Measurements from ENCODE around the gene TXNDC2. TPM values are rescaled to one million over a fixed set of nuclear protein-coding genes. Genes with fewer than 3 reads are reported as not detected.

The TXNDC2 gene
- total RNA-seq, 1 experiment from 2014 or later, result 0.28 TPM

GRCh38 chr18:9878095-9878494, 7.7 kb upstream of the TXNDC2 start:
- Mint-ChIP-seq H3K9me3 (no peaks in the 10 kb centered on the region), H3K36me3 (ENCODE audit: insufficient read depth in 1 of 3, low read depth in 3 of 3) (no peaks in the 10 kb centered on the region), H3K4me3 (no peak overlapping the region), H3K4me1 (peaks cover 9 to 14% of the 10 kb centered on the region in 2 experiments; a peak in 3 of 4 replicates), H3K27me3 (ENCODE audit: low read depth) (no peaks in the 10 kb centered on the region), H3K27ac (no peak overlapping the region)
- Histone ChIP-seq H3K4me1 (ENCODE audit: insufficient read depth, low read length) (no peaks in the 10 kb centered on the region), H3K9me3 (ENCODE audit: control insufficient read depth, low read depth, low read length) (no peaks in the 10 kb centered on the region), H2BK120ac (ENCODE audit: low read depth, low read length, poor library complexity, severe bottlenecking) (no peak overlapping the region), H3K14ac (ENCODE audit: insufficient read depth, low read length) (no peak overlapping the region), H2AK5ac (ENCODE audit: insufficient read length, low read length) (no peak overlapping the region), H2BK15ac (ENCODE audit: low read depth, low read length) (no peak overlapping the region), H2BK20ac (ENCODE audit: low read depth, low read length, poor library complexity, severe bottlenecking) (no peak overlapping the region), H4K5ac (ENCODE audit: insufficient read length, low read depth, low read length) (no peak overlapping the region), H3K9ac (ENCODE audit: extremely low read depth, insufficient read length, low read length) (no peak overlapping the region), H3K79me1 (ENCODE audit: insufficient read depth, low read depth, low read length, poor library complexity, severe bottlenecking) (no peaks in the 10 kb centered on the region), H3K79me2 (ENCODE audit: insufficient read depth, low read length) (no peaks in the 10 kb centered on the region), H3K23me2 (ENCODE audit: insufficient read length, low read depth, low read length, poor library complexity, severe bottlenecking) (no peaks in the 10 kb centered on the region), H4K91ac (ENCODE audit: insufficient read length, low read depth, low read length) (no peak overlapping the region), H3K18ac (ENCODE audit: insufficient read length, low read depth, low read length) (no peak overlapping the region), H2BK12ac (ENCODE audit: insufficient read length, low read depth, low read length) (no peak overlapping the region), H4K8ac (replicated peaks; ENCODE audit: insufficient read length, low read depth, low read length) (no peak overlapping the region), H2AFZ (ENCODE audit: low read length) (no peak overlapping the region), H2BK5ac (ENCODE audit: insufficient read length, low read length) (no peak overlapping the region), H3K4ac (ENCODE audit: low read depth, low read length) (no peak overlapping the region), H3K23ac (ENCODE audit: insufficient read length, low read depth, low read length) (no peak overlapping the region), H3K27ac (ENCODE audit: insufficient read length, low read depth, low read length) (no peak overlapping the region), H3K56ac (ENCODE audit: insufficient read length, low read depth, low read length) (no peak overlapping the region), H3K4me2 (ENCODE audit: insufficient read depth, insufficient read length, low read length) (no peak overlapping the region), H3T11ph (ENCODE audit: low read length) (no peak overlapping the region), H3K27me3 (ENCODE audit: insufficient read depth, low read length) (no peaks in the 10 kb centered on the region), H4K20me1 (ENCODE audit: control insufficient read depth, insufficient read depth, insufficient read length) (no peaks in the 10 kb centered on the region)
- TF ChIP-seq, protein P1, sequence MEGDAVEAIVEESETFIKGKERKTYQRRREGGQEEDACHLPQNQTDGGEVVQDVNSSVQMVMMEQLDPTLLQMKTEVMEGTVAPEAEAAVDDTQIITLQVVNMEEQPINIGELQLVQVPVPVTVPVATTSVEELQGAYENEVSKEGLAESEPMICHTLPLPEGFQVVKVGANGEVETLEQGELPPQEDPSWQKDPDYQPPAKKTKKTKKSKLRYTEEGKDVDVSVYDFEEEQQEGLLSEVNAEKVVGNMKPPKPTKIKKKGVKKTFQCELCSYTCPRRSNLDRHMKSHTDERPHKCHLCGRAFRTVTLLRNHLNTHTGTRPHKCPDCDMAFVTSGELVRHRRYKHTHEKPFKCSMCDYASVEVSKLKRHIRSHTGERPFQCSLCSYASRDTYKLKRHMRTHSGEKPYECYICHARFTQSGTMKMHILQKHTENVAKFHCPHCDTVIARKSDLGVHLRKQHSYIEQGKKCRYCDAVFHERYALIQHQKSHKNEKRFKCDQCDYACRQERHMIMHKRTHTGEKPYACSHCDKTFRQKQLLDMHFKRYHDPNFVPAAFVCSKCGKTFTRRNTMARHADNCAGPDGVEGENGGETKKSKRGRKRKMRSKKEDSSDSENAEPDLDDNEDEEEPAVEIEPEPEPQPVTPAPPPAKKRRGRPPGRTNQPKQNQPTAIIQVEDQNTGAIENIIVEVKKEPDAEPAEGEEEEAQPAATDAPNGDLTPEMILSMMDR (conservative IDR thresholded peaks at IDR 0.05), result no peak
- no CpG with 5 or more reads among the region's 1 CpG for WGBS (ENCODE audit: extremely low coverage, insufficient read length, low lambda C conversion rate)
- no peak for DNase-seq

Data from H9 (cell line).